Tibial artery (tissue), 4 donors: ENCODE measurements around the gene OTOF.

Experiments
- DNase-seq, 2 donors: peaks; one replicate each; pipeline ENCODE4 v3.0.0-alpha.2; 2019
- H3K27ac ChIP-seq, 2 donors: fragments of 200-600 bp; sonication (generic) in 1 of 2; 1 replicate in 1 of 2; 2 replicates in 1 of 2; pipeline ENCODE4 v1.5.1; 2018 to 2019; ENCODE audit warnings: mild to moderate bottlenecking in 1 of 2
- H3K27me3 ChIP-seq, 2 donors: fragments of 200-600 bp; sonication (generic) in 1 of 2; one replicate each; pipeline versions ENCODE4 v1.5.1 to v1.6.0; 2016 to 2019
- H3K36me3 ChIP-seq, 3 donors: fragments of 200-600 bp; sonication (generic) in 2 of 3; one replicate each; pipeline ENCODE4 v1.5.1; 2016 to 2019; ENCODE audit warnings: mild to moderate bottlenecking in 2 of 3
- H3K4me1 ChIP-seq, 4 donors: fragments of 200-600 bp; sonication (generic) in 2 of 4; 1 replicate in 3 of 4; 2 replicates in 1 of 4; pipeline ENCODE4 v1.5.1; 2016 to 2019
- H3K4me3 ChIP-seq, 2 donors: fragments of 200-600 bp; sonication (generic) in 1 of 2; 1 replicate in 1 of 2; 2 replicates in 1 of 2; pipeline ENCODE4 v1.5.1; 2018 to 2019; ENCODE audit warnings: mild to moderate bottlenecking in 2 of 2
- H3K9me3 ChIP-seq, 3 donors: fragments of 200-600 bp; sonication (generic) in 1 of 3; one replicate each; pipeline ENCODE4 v1.5.1; 2016 to 2019
- intact Hi-C: fragments of 100-400 bp; cut with DNase I; formaldehyde crosslinking; loops from one replicate; pipeline ENCODE4 v1.15.0; 2023; ENCODE audit warnings: low total_unique reads
- TF ChIP-seq, protein P1 (sequence below), 2 experiments: fragments of 200-600 bp in 1 of 2; fragments of 450-650 bp in 1 of 2; IDR thresholded peaks; one replicate each; pipeline ENCODE4 v1.5.1; 2017 to 2019; ENCODE audit warnings: antibody characterized with exemption in 2 of 2, mild to moderate bottlenecking in 1 of 2, moderate library complexity in 1 of 2

The OTOF gene

DNA sequence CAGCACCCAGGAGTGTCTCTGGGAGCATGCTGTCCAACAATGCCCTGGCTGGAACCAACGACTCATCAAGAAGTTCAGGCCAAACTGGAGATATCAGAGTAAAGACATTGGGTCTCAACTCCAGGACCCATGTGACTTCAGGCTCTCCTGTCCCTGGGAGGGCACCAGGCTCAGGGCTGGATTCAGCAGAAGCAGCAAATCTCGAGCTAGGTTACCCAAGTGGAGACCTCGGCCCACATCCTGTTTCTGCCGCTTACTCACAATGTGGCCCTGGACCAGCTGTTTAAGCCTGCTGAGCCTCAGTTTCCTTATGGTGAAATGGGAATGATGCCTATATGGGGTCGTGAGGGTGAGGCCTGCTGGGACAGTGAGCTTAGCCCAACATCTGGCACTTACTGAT lies 9.3 kb upstream of the OTOF start:
- TF ChIP-seq, protein P1, sequence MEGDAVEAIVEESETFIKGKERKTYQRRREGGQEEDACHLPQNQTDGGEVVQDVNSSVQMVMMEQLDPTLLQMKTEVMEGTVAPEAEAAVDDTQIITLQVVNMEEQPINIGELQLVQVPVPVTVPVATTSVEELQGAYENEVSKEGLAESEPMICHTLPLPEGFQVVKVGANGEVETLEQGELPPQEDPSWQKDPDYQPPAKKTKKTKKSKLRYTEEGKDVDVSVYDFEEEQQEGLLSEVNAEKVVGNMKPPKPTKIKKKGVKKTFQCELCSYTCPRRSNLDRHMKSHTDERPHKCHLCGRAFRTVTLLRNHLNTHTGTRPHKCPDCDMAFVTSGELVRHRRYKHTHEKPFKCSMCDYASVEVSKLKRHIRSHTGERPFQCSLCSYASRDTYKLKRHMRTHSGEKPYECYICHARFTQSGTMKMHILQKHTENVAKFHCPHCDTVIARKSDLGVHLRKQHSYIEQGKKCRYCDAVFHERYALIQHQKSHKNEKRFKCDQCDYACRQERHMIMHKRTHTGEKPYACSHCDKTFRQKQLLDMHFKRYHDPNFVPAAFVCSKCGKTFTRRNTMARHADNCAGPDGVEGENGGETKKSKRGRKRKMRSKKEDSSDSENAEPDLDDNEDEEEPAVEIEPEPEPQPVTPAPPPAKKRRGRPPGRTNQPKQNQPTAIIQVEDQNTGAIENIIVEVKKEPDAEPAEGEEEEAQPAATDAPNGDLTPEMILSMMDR (IDR thresholded peaks at IDR 0.05), result no peak
- H3K36me3 ChIP-seq, result no peaks in the 10 kb centered on the region
- no peaks in the 10 kb centered on the region for H3K9me3 ChIP-seq
- no peak overlapping the region for H3K27ac ChIP-seq
- H3K4me1 ChIP-seq, result no peaks in the 10 kb centered on the region
- intact Hi-C loops, result no loop called here
- DNase-seq, result no peak
- no peak overlapping the region for H3K4me3 ChIP-seq
- peaks cover 0 to 10% of the 10 kb centered on the region in 2 donors for H3K27me3 ChIP-seq

GRCh38 chr2:26486789-26487188 lies 8.9 kb upstream of the OTOF start:
- no peaks in the 10 kb centered on the region for H3K4me1 ChIP-seq
- no peaks in the 10 kb centered on the region for H3K9me3 ChIP-seq
- no peaks in the 10 kb centered on the region for H3K36me3 ChIP-seq
- no peak overlapping the region for H3K27ac ChIP-seq
- intact Hi-C loops, result no loop called here
- DNase-seq, result no peak
- TF ChIP-seq, protein P1 (IDR thresholded peaks at IDR 0.05), result no peak
- no peak overlapping the region for H3K4me3 ChIP-seq
- peaks cover 0 to 10% of the 10 kb centered on the region in 2 donors for H3K27me3 ChIP-seq

GRCh38 chr2:26485725-26486418 lies 7.9 kb upstream of the OTOF start:
- H3K4me1 ChIP-seq, result no peaks in the 10 kb centered on the region
- no peak overlapping the region for H3K4me3 ChIP-seq
- H3K36me3 ChIP-seq, result no peaks in the 10 kb centered on the region
- H3K9me3 ChIP-seq, result no peaks in the 10 kb centered on the region
- intact Hi-C loops, result no loop called here
- DNase-seq, result no peak
- TF ChIP-seq, protein P1 (IDR thresholded peaks at IDR 0.05), result no peak
- peaks cover 0 to 10% of the 10 kb centered on the region in 2 donors for H3K27me3 ChIP-seq
- no peak overlapping the region for H3K27ac ChIP-seq

DNA sequence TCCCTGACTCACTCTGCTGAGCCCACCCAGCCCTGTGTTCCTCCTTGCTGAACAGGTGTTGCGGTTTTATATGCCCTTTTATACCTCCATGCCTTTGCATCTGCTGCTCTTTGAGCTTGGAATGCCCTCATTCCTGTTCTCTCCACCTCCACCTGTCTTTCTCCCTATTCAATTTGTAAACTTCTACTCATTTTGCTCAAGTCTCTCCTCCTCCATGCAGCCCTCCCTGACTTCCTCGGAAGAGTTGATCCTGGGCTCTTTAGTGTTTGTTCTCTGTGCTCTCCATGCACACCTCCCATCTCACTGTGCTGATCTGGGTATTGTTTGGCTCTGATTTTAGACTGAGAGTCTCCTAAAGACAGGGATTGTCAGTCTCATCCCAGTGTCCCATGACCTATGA lies 7.2 kb upstream of the OTOF start:
- Histone ChIP-seq H3K27me3 (peaks cover 0 to 10% of the 10 kb centered on the region in 2 donors), H3K4me1 (no peaks in the 10 kb centered on the region), H3K4me3 (no peak overlapping the region), H3K36me3 (no peaks in the 10 kb centered on the region), H3K9me3 (no peaks in the 10 kb centered on the region), H3K27ac (no peak overlapping the region)
- DNase-seq, result no peak
- TF ChIP-seq, protein P1 (IDR thresholded peaks at IDR 0.05), result no peak
- intact Hi-C loops, result no loop called here

- Histone ChIP-seq H3K36me3 (no peaks in the 10 kb centered on the region), H3K9me3 (no peaks in the 10 kb centered on the region), H3K4me3 (no peak overlapping the region), H3K27ac (no peak overlapping the region), H3K27me3 (peaks cover 0 to 10% of the 10 kb centered on the region in 2 donors), H3K4me1 (no peaks in the 10 kb centered on the region)
- TF ChIP-seq, protein P1 (IDR thresholded peaks at IDR 0.05), result no peak
- intact Hi-C loops, result no loop called here
- no peak for DNase-seq
These were observed 6.7 kb upstream of the OTOF start for GRCh38 chr2:26484579-26484978.
